GM23338 (cell line): Measurements from ENCODE around the gene PTPRE. TPM values are rescaled to one million over a fixed set of nuclear protein-coding genes. Genes with fewer than 3 reads are reported as not detected.

Source experiments
- ATAC-seq: fragments of 200-7000 bp; cut with Tn5 transposase; 3 replicates; pipeline ENCODE4 v1.9.1; 2020
- DNase-seq: peaks from one replicate; pipeline ENCODE4 v3.0.0-alpha.2; 2015; ENCODE audit warnings: low spot score
- H2AFZ ChIP-seq: fragments of 200-600 bp; sonication (generic); 2 replicates; pipeline ENCODE4 v1.8.0; 2016; ENCODE audit warnings: antibody characterized with exemption, mild to moderate bottlenecking, moderate library complexity
- H3F3A ChIP-seq: fragments of 200-600 bp; sonication (generic); replicated peaks from 2 replicates; pipeline ENCODE4 v1.8.0; 2017; ENCODE audit warnings: antibody characterized with exemption, mixed run types, low read depth
- H3K27ac ChIP-seq: fragments of 200-600 bp; sonication (generic); 2 replicates; pipeline ENCODE4 v1.6.1; 2016; ENCODE audit warnings: low read depth
- H3K27me3 ChIP-seq: fragments of 200-600 bp; sonication (generic); 2 replicates; pipeline ENCODE4 v1.8.0; 2016; ENCODE audit warnings: mild to moderate bottlenecking, mixed run types, moderate library complexity; ENCODE audit not compliant: insufficient read depth
- H3K36me3 ChIP-seq: fragments of 200-600 bp; sonication (generic); 2 replicates; pipeline ENCODE4 v1.8.0; 2016; ENCODE audit warnings: mild to moderate bottlenecking; ENCODE audit not compliant: insufficient read depth
- H3K4me1 ChIP-seq: fragments of 200-600 bp; sonication (generic); 2 replicates; pipeline ENCODE4 v1.8.0; 2016; ENCODE audit warnings: mild to moderate bottlenecking, moderate library complexity; ENCODE audit not compliant: insufficient read depth
- H3K4me2 ChIP-seq: fragments of 200-600 bp; sonication (generic); 2 replicates; pipeline ENCODE4 v1.7.1; 2017; ENCODE audit warnings: mixed run types
- H3K4me3 ChIP-seq: fragments of 200-600 bp; sonication (generic); 2 replicates; pipeline ENCODE4 v1.6.1; 2016; ENCODE audit warnings: mixed run types
- H3K79me2 ChIP-seq: fragments of 200-600 bp; sonication (generic); replicated peaks from 2 replicates; pipeline ENCODE4 v1.8.0; 2017; ENCODE audit warnings: mild to moderate bottlenecking; ENCODE audit not compliant: insufficient read depth
- H3K9me2 ChIP-seq: fragments of 200-600 bp; sonication (generic); 2 replicates; pipeline ENCODE4 v1.8.0; 2017; ENCODE audit not compliant: insufficient read depth
- H4K20me1 ChIP-seq: fragments of 200-600 bp; sonication (generic); replicated peaks from 2 replicates; pipeline ENCODE4 v1.8.0; 2017; ENCODE audit warnings: mild to moderate bottlenecking; ENCODE audit not compliant: insufficient read depth
- H3K27ac Mint-ChIP-seq: 2 replicates; pipeline ENCODE4 v1.8.0; 2020; ENCODE audit warnings: inconsistent platforms, mild to moderate bottlenecking, moderate library complexity, mixed read lengths
- H3K27me3 Mint-ChIP-seq: 3 replicates; pipeline ENCODE4 v1.8.0; 2022; ENCODE audit warnings: low read depth, mild to moderate bottlenecking, moderate library complexity, mixed read lengths, inconsistent platforms; ENCODE audit not compliant: insufficient read depth, poor library complexity
- H3K36me3 Mint-ChIP-seq: 3 replicates; pipeline ENCODE4 v1.8.0; 2021; ENCODE audit warnings: low read depth, mild to moderate bottlenecking, inconsistent platforms, moderate library complexity, mixed read lengths
- H3K4me1 Mint-ChIP-seq: 3 replicates; pipeline ENCODE4 v1.8.0; 2020; ENCODE audit warnings: mild to moderate bottlenecking, inconsistent platforms, mixed read lengths
- H3K4me3 Mint-ChIP-seq: 3 replicates; pipeline ENCODE4 v1.8.0; 2021; ENCODE audit warnings: moderate library complexity, mild to moderate bottlenecking, inconsistent platforms, mixed read lengths
- H3K9me3 Mint-ChIP-seq: 3 replicates; pipeline ENCODE4 v1.8.0; 2020; ENCODE audit warnings: moderate library complexity, mild to moderate bottlenecking, inconsistent platforms, mixed read lengths
- CREB1 ChIP-seq: fragments of 250-450 bp; sonication (Bioruptor Pico); IDR thresholded peaks from 2 replicates; pipeline ENCODE4 v1.5.0; 2020; ENCODE audit warnings: low read depth, mild to moderate bottlenecking, moderate library complexity
- EZH2 ChIP-seq: fragments of 200-600 bp; sonication (generic); IDR thresholded peaks from one replicate; pipeline ENCODE4 v1.8.0; 2017; ENCODE audit warnings: antibody characterized with exemption, mild to moderate bottlenecking, low read depth; ENCODE audit not compliant: unreplicated experiment
- EZH2phosphoT487 ChIP-seq: fragments of 200-600 bp; sonication (generic); IDR thresholded peaks from one replicate; pipeline ENCODE4 v1.8.1; 2018; ENCODE audit warnings: antibody characterized with exemption; ENCODE audit not compliant: unreplicated experiment
- JUNB ChIP-seq: IDR thresholded peaks from one replicate; pipeline ENCODE4 v1.6.1; 2016; ENCODE audit warnings: antibody characterized with exemption; ENCODE audit not compliant: unreplicated experiment
- NANOG ChIP-seq: IDR thresholded peaks from 2 replicates; pipeline ENCODE4 v1.6.1; 2016; ENCODE audit warnings: antibody characterized with exemption, borderline replicate concordance
- POLR2AphosphoS5 ChIP-seq: IDR thresholded peaks from 2 replicates; pipeline ENCODE4 v1.6.1; 2016; ENCODE audit warnings: antibody characterized with exemption, low read depth
- STAT1 ChIP-seq: IDR thresholded peaks from one replicate; pipeline ENCODE4 v1.6.1; 2016; ENCODE audit warnings: antibody characterized with exemption; ENCODE audit not compliant: unreplicated experiment
- ZNF114 ChIP-seq: fragments of 250-450 bp; sonication (Bioruptor Pico); IDR thresholded peaks from 2 replicates; pipeline ENCODE4 v1.5.0; 2020; ENCODE audit warnings: mild to moderate bottlenecking, moderate library complexity
- ZNF331 ChIP-seq: fragments of 250-450 bp; sonication (Bioruptor Pico); IDR thresholded peaks from 2 replicates; pipeline ENCODE4 v1.5.0; 2020; ENCODE audit warnings: low read depth, mild to moderate bottlenecking, moderate library complexity
- polyA plus RNA-seq: library from polyadenylated mRNA; unstranded; fragments of >200 nt; fragmentation: Nextera tagmentation; extraction: Ambion mirVana; gene quantifications from 2 replicates; pipeline ENCODE4 v1.2.1, GENCODE V29; 2016
- total RNA-seq: library from RNA; depleted of rRNA; stranded (reverse); fragments of >200 nt; shearing (Covaris generic); gene quantifications from 2 replicates; pipeline ENCODE4 v1.2.3, GENCODE V29; 2014
- TF ChIP-seq, protein P1 (sequence below), 2 experiments: fragments of 200-600 bp in 1 of 2; sonication (generic) in 1 of 2; conservative IDR thresholded peaks; 2 replicates each; pipeline versions ENCODE4 v1.5.1 to v1.6.1; 2016 to 2017; ENCODE audit warnings: antibody characterized with exemption in 2 of 2, low read depth in 2 of 2, mild to moderate bottlenecking in 2 of 2, moderate library complexity in 1 of 2
- TF ChIP-seq, protein P2 (sequence below): IDR thresholded peaks from one replicate; pipeline ENCODE4 v1.6.1; 2018; ENCODE audit warnings: antibody characterized with exemption; ENCODE audit not compliant: unreplicated experiment

PTPRE gene
- total and polyA plus RNA-seq, 2 experiments from 2014 or later: 0.34 to 0.42 TPM

DNA sequence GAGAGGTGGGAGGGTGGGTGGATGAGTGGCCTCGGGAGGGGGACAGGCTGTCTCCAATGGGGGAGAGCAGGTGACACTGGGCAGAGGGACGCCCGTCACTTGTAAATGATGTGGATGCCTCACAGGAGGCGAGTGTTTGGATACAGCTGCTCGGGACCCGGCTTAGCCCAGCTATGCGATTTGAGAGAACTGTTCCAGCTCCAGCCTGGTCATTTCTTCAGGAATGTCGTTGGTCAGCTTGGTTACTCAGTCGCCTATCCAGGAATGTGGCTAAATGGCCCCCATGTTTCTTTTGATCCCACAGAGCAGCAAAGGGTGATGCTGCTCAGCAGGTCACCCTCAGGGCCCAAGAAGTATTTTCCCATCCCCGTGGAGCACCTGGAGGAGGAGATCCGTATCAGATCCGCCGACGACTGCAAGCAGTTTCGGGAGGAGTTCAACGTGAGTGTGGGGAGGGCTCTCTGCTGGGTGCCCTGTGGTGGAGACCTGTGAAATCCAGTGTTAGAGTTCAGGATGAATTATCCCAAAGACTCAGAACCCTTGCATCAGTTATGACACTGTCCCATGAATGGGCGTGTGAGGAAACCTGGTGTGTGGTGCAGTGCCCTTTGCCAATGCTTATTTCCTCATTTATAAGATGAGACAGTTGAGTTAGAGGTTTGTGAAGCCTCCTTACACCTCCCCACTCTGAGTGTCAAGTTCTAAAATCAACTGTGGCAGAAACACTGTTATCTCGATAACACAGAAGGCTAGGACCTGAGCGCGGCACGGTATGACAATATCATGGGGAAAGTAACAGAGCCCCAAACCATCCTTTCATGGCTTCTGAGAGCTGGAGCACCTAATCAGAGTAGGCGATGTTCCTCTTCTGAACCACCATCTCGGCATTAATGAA is 142.6 kb downstream of the PTPRE start:
- DNase-seq: no peak
- no peak overlapping the region for H3K27ac ChIP-seq
- ATAC-seq: no peak
- no peaks in the 10 kb centered on the region for H3K36me3 ChIP-seq
- H2AFZ ChIP-seq: no peak overlapping the region
- TF ChIP-seq EZH2phosphoT487 (no peak), EZH2 (no peak), CREB1 (no peak), ZNF114 (CRISPR knock-in tag) (no peak), ZNF331 (CRISPR knock-in tag) (no peak), POLR2AphosphoS5 (no peak), NANOG (no peak)
- H3K4me2 ChIP-seq: no peak overlapping the region
- Mint-ChIP-seq H3K36me3 (no peaks in the 10 kb centered on the region), H3K27ac (no peak overlapping the region), H3K27me3 (peaks cover 4% of the 10 kb centered on the region), H3K9me3 (no peaks in the 10 kb centered on the region), H3K4me1 (peaks cover 10% of the 10 kb centered on the region), H3K4me3 (no peak overlapping the region)
- no peak overlapping the region for H3K4me3 ChIP-seq
- no peaks in the 10 kb centered on the region for H3K79me2 ChIP-seq
- no peaks in the 10 kb centered on the region for H3K9me2 ChIP-seq
- H3K4me1 ChIP-seq: no peaks in the 10 kb centered on the region
- H3K27me3 ChIP-seq: no peaks in the 10 kb centered on the region
- 0 out of 2 replicates have a peak, but pooled peaks cover 3% of the 10 kb centered on the region for H3F3A ChIP-seq
- no peaks in the 10 kb centered on the region for H4K20me1 ChIP-seq

DNA sequence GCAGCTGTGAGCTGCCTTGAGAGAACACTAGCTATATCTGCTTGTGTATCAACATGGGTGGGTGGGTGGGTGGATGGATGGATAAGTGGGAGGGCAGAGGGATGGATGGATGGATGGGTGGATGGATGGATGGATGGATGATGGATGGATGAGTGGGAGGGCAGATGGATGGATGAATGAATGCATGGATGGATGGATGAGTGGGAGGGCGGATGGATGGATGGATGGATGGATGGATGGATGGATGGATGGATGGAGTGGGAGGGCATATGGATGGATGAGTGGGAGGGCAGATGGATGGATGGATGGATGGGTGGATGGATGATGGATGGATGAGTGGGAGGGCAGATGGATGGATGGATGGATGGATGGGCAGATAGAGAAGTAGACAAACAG is 143.2 kb downstream of the PTPRE start:
- Histone ChIP-seq H4K20me1 (no peaks in the 10 kb centered on the region), H3K4me3 (no peak overlapping the region), H3K4me2 (no peak overlapping the region), H3K36me3 (no peaks in the 10 kb centered on the region), H2AFZ (no peak overlapping the region), H3K4me1 (no peaks in the 10 kb centered on the region), H3F3A (0 out of 2 replicates have a peak, but pooled peaks cover 3% of the 10 kb centered on the region), H3K79me2 (no peaks in the 10 kb centered on the region), H3K9me2 (no peaks in the 10 kb centered on the region), H3K27ac (no peak overlapping the region), H3K27me3 (no peaks in the 10 kb centered on the region)
- H3K9me3 Mint-ChIP-seq: no peaks in the 10 kb centered on the region
- DNase-seq (no peak), ATAC-seq (no peak)
- no peaks in the 10 kb centered on the region for H3K36me3 Mint-ChIP-seq
- peaks cover 4% of the 10 kb centered on the region for H3K27me3 Mint-ChIP-seq
- no peak overlapping the region for H3K27ac Mint-ChIP-seq
- TF ChIP-seq, protein P1, sequence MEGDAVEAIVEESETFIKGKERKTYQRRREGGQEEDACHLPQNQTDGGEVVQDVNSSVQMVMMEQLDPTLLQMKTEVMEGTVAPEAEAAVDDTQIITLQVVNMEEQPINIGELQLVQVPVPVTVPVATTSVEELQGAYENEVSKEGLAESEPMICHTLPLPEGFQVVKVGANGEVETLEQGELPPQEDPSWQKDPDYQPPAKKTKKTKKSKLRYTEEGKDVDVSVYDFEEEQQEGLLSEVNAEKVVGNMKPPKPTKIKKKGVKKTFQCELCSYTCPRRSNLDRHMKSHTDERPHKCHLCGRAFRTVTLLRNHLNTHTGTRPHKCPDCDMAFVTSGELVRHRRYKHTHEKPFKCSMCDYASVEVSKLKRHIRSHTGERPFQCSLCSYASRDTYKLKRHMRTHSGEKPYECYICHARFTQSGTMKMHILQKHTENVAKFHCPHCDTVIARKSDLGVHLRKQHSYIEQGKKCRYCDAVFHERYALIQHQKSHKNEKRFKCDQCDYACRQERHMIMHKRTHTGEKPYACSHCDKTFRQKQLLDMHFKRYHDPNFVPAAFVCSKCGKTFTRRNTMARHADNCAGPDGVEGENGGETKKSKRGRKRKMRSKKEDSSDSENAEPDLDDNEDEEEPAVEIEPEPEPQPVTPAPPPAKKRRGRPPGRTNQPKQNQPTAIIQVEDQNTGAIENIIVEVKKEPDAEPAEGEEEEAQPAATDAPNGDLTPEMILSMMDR (conservative IDR thresholded peaks at IDR 0.05; ENCODE audit: low read depth in 2 of 2): no peak
- H3K4me3 Mint-ChIP-seq: no peak overlapping the region
- peaks cover 10% of the 10 kb centered on the region for H3K4me1 Mint-ChIP-seq

DNA sequence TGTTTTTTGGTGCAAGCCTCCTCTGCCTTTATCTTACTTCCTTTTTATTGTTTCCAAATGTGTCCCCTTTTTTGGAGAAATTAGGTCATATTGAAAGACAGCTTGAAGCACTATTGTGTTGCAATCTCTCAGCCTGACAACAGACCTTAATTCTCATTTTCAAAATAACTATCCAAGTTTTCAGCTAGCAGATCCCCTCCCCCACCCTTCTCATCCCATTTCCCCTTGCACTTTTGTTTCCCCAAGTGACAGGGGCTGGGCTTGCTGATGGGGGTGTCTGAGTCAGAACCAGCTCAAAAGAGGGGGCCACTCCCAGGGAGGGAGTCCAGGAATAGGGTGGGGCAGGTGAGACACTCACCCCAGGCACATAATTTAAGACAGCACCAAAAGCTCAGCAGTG is 144.0 kb downstream of the PTPRE start:
- H3K36me3 ChIP-seq: no peaks in the 10 kb centered on the region
- H3K9me3 Mint-ChIP-seq: no peaks in the 10 kb centered on the region
- no peak overlapping the region for H3K4me3 Mint-ChIP-seq
- H3K36me3 Mint-ChIP-seq: no peaks in the 10 kb centered on the region
- no peaks in the 10 kb centered on the region for H3K27me3 ChIP-seq
- H3K4me1 ChIP-seq: no peaks in the 10 kb centered on the region
- no peak overlapping the region for H3K27ac ChIP-seq
- DNase-seq (no peak), ATAC-seq (no peak)
- H3K27me3 Mint-ChIP-seq: peaks cover 7% of the 10 kb centered on the region
- H3K27ac Mint-ChIP-seq: no peak overlapping the region
- 0 out of 2 replicates have a peak, but pooled peaks cover 3% of the 10 kb centered on the region for H3F3A ChIP-seq
- H2AFZ ChIP-seq: no peak overlapping the region
- no peaks in the 10 kb centered on the region for H4K20me1 ChIP-seq
- H3K79me2 ChIP-seq: no peaks in the 10 kb centered on the region
- peaks cover 10% of the 10 kb centered on the region for H3K4me1 Mint-ChIP-seq
- no peak overlapping the region for H3K4me3 ChIP-seq
- no peak overlapping the region for H3K4me2 ChIP-seq
- no peaks in the 10 kb centered on the region for H3K9me2 ChIP-seq
- no peak for TF ChIP-seq STAT1
- no peak for TF ChIP-seq POLR2AphosphoS5
- TF ChIP-seq, protein P1 (conservative IDR thresholded peaks at IDR 0.05; ENCODE audit: low read depth in 2 of 2): no peak
- no peak for TF ChIP-seq ZNF331 (CRISPR knock-in tag)
- TF ChIP-seq EZH2phosphoT487: no peak
- TF ChIP-seq, protein P2, sequence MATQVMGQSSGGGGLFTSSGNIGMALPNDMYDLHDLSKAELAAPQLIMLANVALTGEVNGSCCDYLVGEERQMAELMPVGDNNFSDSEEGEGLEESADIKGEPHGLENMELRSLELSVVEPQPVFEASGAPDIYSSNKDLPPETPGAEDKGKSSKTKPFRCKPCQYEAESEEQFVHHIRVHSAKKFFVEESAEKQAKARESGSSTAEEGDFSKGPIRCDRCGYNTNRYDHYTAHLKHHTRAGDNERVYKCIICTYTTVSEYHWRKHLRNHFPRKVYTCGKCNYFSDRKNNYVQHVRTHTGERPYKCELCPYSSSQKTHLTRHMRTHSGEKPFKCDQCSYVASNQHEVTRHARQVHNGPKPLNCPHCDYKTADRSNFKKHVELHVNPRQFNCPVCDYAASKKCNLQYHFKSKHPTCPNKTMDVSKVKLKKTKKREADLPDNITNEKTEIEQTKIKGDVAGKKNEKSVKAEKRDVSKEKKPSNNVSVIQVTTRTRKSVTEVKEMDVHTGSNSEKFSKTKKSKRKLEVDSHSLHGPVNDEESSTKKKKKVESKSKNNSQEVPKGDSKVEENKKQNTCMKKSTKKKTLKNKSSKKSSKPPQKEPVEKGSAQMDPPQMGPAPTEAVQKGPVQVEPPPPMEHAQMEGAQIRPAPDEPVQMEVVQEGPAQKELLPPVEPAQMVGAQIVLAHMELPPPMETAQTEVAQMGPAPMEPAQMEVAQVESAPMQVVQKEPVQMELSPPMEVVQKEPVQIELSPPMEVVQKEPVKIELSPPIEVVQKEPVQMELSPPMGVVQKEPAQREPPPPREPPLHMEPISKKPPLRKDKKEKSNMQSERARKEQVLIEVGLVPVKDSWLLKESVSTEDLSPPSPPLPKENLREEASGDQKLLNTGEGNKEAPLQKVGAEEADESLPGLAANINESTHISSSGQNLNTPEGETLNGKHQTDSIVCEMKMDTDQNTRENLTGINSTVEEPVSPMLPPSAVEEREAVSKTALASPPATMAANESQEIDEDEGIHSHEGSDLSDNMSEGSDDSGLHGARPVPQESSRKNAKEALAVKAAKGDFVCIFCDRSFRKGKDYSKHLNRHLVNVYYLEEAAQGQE: no peak
- TF ChIP-seq JUNB: no peak
- no peak for TF ChIP-seq CREB1
